Urothelium cell line (cell line): ENCODE results near the gene ANAPC1.
"Not testable (repeated sequence)": the region's sequence is repeated elsewhere in the genome, so short reads cannot be mapped to it uniquely, and the experiment has no call there.

Experiments used
- DNase-seq: peaks from one replicate; pipeline ENCODE4 v3.0.0; 2011; ENCODE audit warnings: low spot score, mixed read lengths
- FAIRE-seq: peaks from 2 replicates; lab custom pipeline; 2011; peaks lifted over from hg19 to GRCh38; lab: Jason Lieb, UNC

ANAPC1 gene

DNA sequence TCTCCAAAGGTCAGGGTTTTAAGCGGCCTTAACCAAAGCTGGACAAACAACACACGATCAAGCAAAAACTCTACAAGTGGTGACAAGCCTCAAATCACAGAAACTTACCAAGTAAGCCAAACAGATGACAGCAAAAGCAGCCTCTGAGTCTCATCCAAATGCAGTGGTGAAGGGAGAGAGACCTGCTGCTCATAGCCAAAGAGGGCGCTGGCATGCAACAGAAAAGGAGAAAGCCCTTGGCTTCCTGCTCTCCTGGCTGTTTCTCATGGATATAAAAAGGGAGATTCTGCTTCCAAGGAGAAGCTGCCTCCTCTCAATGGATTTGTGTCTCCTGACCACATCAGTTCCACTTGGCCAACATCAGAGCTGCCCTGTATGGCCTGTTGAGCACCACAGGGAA lies 142.5 kb downstream of the ANAPC1 start:
- peak; percentile 32 for FAIRE-seq

GRCh38 chr2:111735838-111736721 lies 147.9 kb downstream of the ANAPC1 start:
- not testable (repeated sequence) for DNase-seq
- peak; percentile 99 for FAIRE-seq

More for the DNA sequence above, 142.5 kb downstream of the ANAPC1 start:
- DNase-seq: not testable (repeated sequence)

GRCh38 chr2:111735420-111735819 lies 148.6 kb downstream of the ANAPC1 start:
- FAIRE-seq, DNase-seq: not testable (repeated sequence)

- FAIRE-seq, DNase-seq: not testable (repeated sequence)
Observed at GRCh38 chr2:111729812-111730458, 154.1 kb downstream of the ANAPC1 start.

DNA sequence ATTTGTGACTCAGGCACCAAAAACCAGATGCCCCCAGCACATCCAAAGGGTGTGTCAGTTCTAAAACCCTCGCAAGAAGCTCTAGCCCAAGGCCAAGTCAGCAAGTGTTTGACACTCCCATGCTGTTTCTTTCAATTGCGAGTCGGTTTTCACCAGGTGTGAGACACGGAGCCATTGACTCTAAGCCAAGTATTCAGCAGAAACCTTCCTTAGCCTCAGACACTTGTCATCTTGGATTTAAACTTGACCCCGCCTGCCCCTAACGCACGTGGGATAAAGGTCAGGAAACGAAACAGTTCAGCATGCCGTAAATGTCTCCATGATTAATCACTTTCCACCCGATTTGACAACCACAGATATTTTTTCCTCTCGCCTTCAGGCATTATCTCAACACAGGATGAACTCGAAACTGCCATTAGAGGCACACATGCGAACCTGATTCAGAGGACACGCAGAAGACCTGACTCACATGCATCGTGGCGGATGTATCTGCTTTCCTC lies 156.3 kb downstream of the ANAPC1 start:
- DNase-seq: not testable (repeated sequence)
- FAIRE-seq: peak; percentile 87

GRCh38 chr2:111725742-111726141 lies 158.3 kb downstream of the ANAPC1 start:
- not testable (repeated sequence) for DNase-seq

DNA sequence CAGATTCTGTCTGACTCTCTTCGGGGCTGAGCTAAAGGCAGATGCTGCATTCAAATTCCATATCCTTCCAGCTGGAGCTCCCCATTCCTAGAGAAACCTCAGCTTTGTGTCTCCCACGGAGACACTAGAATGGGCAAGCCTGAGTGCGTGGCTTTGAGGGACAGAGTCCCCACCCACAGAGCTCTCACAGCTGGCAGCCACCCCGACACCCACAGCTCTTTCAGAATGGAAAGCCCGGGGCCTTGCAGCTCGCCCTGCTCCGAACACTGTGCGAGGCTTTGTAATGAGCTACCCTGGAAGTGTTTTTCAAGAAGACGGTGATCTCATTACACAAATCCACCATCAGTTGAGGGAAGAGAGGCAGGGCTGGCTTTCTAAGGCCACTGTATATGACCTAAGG lies 164.4 kb downstream of the ANAPC1 start:
- DNase-seq, FAIRE-seq: not testable (repeated sequence)

More at GRCh38 chr2:111725742-111726141, 158.3 kb downstream of the ANAPC1 start:
- FAIRE-seq: not testable (repeated sequence)
